Measurements from ENCODE around the gene CCL28. TPM values are rescaled to one million over a fixed set of nuclear protein-coding genes. Genes with fewer than 3 reads are reported as not detected.

Gene CCL28
- total RNA-seq, 1 experiment from 2014 or later = 1.4 TPM

DNA sequence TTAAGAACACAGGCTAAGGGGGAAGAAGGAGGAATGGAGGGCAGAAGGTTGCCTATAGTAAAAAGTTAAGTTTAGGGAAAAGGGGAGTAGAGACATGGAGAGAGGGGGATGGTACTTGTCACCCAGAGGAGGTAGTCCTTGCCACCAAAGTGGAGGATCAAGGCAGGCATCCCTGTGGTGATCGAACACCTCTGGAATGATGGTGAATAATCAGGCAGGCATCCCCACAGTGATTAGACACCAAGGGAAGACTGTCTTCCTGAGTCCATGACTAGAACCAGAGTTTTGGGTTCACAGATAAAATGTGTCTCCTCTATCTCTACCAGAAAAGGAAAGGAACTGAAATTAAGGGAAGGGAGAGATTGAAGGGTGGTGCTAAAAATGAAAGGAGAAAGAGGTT lies 79.8 kb downstream of the CCL28 start (continued):
- TF ChIP-seq MXD4 (CRISPR knock-in tag; IDR thresholded peaks at IDR 0.05; ENCODE audit: borderline replicate concordance) (no peak), GTF2I (CRISPR knock-in tag; conservative IDR thresholded peaks at IDR 0.05) (no peak)
- TF ChIP-seq, protein P1, sequence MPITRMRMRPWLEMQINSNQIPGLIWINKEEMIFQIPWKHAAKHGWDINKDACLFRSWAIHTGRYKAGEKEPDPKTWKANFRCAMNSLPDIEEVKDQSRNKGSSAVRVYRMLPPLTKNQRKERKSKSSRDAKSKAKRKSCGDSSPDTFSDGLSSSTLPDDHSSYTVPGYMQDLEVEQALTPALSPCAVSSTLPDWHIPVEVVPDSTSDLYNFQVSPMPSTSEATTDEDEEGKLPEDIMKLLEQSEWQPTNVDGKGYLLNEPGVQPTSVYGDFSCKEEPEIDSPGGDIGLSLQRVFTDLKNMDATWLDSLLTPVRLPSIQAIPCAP (CRISPR knock-in tag; IDR thresholded peaks at IDR 0.05) = no peak

Other genes starting within 250 kb of the CCL28 start
- gene NIM1K, start 220.2 kb downstream of the CCL28 start, total RNA-seq (2021) = 0.07 to 0.14 TPM in 2 of 3 replicates, not detected in the other
- gene HMGCS1, start 99.0 kb downstream of the CCL28 start, total RNA-seq (2021) = 176 to 199 TPM (median 178 TPM) in 3 replicates
- 6.0 to 6.6 TPM (median 6.4 TPM) in 3 replicates for gene TMEM267, start 71.5 kb upstream of the CCL28 start, total RNA-seq (2021)
- gene C5orf34, start 102.8 kb upstream of the CCL28 start, total RNA-seq (2021) = 7.3 to 9.7 TPM (median 9.4 TPM) in 3 replicates
- gene PAIP1, start 144.7 kb upstream of the CCL28 start, total RNA-seq (2021) = 82.5 to 85.2 TPM (median 83.5 TPM) in 3 replicates
- 32.0 to 37.6 TPM (median 33.1 TPM) in 3 replicates for gene NNT, start 190.8 kb upstream of the CCL28 start, total RNA-seq (2021)

Measured in WTC11 (cell line).